ENCODE measurements around the gene CTRB1.

The CTRB1 gene

DNA sequence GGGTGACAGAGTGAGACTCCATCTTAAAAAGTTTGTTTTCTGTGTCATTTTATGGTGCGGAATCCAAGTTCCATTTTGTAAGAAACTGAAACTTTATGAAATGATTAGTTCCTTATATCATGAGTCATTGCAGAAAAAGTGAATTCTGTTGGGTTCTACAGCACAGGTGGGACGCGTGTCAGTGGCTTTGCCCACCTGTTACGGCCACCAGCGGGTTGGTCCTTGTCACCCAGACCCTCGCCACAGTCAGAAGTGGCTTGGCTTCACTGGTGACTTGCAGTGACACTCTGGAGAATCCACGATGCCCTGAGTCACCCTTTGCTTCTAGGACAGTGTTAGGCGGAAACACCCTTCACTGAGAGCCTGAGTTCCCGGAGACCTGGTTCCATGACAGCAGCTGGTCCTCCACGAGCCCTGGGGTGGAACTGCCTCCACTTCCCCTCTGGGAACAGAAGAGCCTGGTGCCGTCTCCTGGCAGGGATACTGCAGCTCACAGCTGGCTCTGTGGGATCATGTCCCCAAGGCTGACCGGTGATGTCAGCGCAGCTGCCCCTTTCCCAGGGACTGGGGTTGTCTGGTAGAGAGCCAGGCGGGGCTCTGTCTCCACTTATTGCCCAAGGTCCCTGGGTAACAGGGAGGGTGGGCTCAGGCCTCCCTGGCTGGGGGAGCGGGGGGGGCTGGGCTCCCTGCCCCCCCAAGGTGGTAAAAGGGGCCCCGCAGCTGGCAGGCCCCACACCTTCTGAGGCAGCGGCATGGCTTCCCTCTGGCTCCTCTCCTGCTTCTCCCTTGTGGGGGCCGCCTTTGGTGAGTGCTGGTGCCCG, at the start of gene CTRB1:
Gene CTRB1 (plus strand): TSS at position 733 of the 821 bp plus-strand sequence. CDS start 20 bp downstream, at position 753.
- DNase-seq (ENCODE audit: low read depth in 2 of 2, low spot score in 1 of 2), result no peak

DNA sequence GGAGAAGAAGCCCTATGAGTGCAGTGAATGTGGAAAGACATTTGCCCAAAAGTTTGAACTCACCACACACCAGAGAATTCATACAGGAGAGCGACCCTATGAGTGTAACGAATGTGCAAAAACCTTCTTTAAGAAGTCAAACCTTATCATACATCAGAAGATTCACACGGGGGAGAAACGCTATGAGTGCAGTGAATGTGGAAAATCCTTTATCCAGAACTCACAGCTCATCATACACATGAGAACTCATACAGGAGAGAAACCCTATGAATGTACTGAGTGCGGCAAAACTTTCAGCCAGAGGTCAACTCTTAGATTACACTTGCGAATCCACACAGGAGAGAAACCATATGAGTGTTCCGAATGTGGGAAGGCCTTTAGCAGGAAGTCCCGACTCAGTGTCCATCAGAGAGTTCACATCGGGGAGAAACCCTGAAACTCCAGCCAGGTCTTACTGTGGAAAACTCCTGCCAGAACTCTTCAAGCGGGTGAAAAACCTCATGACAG, 48.8 kb upstream of the CTRB1 start:
- no peak for DNase-seq (ENCODE audit: low read depth in 2 of 2, low spot score in 1 of 2)

DNA sequence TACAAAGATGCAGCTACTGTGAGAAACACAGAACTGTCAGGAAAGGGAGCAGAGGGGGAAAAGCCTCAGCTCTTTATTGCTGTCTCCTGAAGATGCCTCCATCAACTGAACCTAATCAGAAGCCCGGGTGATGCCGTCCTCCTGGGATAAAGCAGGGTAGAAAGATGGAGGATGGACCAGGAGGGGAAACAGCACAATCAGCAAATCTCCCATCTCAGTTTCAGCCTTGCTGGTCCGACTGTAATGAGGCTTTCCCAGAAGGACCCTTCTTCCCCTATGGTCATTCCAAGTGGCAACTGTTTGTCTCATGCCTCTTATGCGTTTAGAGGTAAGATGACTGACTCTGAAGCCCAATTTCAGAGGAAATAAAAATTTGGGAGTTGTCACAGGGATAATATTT, 46.2 kb upstream of the CTRB1 start:
- no peak for DNase-seq (ENCODE audit: low read depth in 2 of 2, low spot score in 1 of 2)

DNA sequence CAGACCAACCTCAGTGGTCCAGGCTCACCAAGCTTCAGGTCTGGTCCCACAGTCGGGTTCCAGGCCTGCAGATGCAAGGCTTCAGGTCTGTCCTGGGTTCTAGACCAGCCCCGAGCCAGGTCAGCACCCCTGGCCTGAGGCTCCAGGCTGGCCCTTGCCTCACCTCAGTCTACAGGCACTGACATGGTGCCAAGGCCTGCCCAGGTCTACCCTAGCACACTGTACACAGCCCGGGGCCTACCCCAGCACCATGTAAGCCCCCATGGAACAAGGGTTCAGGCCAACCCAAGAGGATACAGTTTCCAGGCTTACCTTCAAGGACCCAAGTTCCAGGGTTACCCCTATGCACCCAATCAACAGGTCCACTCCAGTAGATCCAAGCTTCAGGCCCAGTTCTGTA, 43.7 kb upstream of the CTRB1 start:
- no peak for DNase-seq (ENCODE audit: low read depth in 2 of 2, low spot score in 1 of 2)

DNA sequence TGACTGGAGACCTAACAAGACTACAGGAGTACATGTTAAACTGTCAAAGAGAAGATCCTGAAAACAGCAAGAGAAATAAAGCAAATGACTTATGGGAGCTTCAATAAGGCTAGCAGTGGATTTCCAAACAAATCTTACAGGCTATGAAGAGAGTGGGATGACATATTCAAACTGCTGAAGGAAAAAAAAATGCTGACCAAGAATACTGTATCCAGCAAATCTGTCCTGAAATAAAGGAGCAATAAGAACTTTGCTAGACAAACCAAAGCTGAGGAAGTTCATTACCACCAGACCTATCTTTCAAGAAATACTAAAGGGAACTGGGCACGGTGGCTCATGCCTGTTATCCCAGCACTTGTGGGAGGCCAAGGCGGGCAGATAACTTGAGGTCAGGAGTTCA, 41.9 kb upstream of the CTRB1 start:
- no peak for DNase-seq (ENCODE audit: low read depth in 2 of 2, low spot score in 1 of 2)

DNA sequence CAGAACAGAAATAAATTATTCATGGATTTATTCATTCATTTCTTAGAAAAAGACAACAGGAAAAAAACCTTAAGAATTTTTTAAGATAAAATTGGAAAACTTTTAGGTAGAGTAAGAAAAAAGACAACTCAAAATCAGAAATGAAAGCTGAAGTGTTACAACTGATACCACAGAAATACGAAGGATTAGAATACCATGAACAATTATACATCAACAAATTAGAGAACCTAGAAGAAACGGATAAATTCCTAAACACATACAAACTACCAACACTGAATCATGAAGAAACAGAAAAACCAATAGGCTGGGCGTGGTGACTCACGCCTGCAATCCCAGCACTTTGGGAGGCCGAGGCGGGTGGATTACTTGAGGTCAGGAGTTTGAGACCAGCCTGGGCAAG, 39.6 kb upstream of the CTRB1 start:
- DNase-seq (ENCODE audit: low read depth in 2 of 2, low spot score in 1 of 2), result no peak

DNA sequence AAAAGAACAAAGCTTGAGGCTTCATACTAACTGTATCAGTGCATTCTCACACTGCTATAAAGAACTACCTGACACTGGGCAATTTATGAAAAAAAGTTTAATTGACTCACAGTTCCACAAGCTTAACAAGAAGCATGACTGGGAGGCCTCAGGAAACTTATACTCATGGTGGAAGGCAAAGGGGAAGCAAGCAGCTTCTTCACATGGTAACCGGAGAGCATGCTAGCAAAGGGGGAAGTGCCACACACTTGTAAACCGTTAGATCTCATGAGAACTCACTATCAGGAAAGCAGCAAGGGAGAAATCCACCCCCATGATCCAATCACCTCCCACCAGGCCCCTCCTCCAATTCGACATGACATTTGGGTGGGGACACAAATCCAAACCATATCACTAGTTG, 37.2 kb upstream of the CTRB1 start:
- no peak for DNase-seq (ENCODE audit: low read depth in 2 of 2, low spot score in 1 of 2)

DNA sequence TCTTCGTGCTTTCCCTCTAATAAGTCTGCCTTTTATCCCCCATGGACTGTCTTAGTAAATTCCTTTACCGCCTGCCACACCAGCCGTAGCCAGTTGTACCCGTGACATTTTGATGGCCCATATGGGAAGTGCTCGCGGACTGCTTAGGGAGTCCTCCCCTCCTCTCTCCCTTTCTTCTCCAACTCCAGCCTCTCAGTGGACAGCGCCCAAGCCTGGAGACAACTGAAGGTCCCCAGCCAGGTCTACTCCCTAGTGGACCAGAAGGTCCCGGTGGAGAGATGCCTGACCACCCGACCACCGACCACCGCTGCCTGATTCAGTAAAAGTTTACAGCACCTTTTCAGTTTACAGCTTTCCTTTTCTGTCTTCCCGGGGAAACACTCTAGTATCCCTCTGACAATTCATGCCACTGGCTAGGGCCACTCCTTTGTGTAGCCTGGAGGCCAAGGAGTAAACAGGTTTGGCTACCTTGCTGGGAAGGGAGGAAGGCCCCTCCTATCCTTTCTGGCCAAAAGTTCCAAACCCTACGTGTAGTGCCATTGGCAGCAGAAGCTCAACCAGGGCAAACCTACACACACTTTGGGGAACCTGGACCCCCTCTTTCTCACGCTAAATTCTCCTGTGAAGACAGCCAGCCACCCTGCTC, 29.8 kb upstream of the CTRB1 start:
- no peak for DNase-seq (ENCODE audit: low read depth in 2 of 2, low spot score in 1 of 2)

DNA sequence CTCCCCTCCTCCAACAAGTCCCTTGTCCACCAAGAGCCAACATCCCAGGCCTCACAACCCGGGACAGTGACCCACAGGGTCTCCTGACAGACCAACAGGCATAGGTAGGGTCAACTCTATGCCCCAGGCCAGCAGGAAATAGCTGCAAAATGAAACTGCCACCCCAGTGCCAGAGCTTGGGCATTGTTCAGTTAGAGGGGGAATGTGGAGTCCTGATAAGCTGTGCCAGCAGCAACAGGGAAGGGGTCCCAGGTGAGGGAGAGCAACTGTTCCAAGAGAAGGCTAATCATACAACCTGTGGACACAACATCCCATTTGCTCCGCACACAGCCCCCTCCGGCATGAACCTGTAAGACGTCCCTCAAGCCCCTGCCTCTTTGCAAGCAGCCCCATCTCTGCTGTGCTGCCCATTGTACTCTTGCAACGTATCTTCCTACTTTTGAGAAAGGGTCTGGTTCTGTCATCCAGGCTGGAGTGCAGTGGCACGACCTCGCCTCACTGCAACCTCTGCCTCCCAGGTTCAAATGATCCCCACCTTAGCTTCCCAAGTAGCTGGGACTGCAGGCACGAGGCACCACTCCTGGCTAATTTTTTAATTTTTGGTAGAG, 29.0 kb upstream of the CTRB1 start:
- DNase-seq (ENCODE audit: low read depth in 2 of 2, low spot score in 1 of 2), result no peak

DNA sequence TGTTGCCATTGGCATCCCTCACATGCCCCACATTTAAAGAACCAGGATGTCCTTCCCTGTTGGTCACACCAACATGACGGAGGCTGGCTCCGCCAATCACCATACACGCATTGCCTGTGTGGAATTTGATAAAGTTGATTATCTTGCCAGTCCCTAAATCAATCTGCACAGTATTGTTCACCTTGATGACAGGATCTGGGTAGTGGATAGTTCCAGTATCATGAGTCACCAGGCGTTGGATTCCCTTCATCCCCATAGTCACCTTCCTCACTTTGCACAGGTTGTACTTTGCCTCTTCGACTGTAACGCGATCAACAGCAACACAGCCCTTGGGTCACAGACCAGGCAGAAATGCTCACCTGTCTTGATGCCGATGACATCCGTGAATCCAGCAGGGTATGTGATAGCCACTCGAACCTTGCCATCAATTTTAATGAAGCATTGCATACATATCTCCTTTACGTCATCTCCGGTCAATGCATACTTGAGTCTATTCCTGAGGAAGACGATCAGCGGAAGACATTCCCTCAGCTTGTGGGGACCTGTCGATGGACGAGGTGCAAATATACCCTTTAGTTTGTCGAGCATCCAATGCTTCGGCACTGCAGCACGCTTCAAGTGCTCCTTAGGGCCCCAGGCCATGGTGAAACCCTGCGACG, 26.1 kb upstream of the CTRB1 start:
- no peak for DNase-seq (ENCODE audit: low read depth in 2 of 2, low spot score in 1 of 2)

DNA sequence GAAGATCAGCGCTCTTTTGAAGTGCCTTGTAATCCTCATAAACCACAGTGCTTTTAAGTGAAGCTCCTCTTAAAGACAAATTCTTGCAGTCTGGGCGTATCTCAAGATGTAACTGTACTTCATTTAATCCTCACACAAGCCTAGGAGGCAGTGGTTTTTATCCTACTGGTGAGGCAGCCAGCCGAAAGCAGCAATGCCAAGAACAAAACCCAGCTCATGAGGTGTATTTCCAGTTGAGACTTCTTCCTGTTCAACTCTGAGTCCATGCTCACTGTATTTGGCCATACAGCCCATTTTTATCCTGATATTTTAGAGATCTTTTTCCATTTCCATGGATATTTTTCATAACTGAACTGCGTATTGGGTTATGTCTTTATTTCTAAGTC, 25.5 kb upstream of the CTRB1 start:
- DNase-seq (ENCODE audit: low read depth in 2 of 2, low spot score in 1 of 2), result no peak

DNA sequence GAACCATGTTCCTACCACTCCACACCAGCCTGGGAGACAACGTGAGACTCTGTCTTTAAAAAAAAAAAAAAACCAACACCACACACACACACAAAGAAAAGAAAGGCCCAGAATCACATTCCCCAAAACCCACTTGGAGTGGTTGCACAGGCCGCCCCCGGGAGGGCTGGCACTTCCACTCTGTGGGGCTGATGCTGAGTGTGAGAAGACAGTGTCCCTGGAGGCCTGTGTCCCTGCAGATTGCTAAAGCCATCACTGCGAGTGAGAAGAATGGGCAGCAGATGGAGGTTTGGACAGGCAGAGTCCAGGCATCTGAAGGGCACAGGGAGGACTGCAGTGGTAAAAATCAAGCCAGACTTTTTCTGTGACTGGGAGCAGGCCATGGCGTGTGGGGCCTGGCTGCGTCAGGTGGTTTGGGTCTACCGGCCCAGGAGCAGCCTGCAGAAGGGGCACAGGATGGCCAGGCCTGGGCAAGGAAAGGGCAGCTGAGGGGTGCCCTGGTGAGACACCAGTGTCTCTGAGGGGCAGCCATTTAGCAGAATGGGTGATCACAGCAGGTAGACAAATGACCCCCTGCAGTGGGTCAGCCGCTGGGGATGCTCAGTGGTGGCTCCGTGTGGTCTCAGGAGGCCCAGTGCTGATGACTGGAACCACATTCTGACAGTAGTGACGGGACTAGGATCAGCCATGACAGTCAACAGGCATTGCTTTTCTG, 24.9 kb upstream of the CTRB1 start:
- DNase-seq (ENCODE audit: low read depth in 2 of 2, low spot score in 1 of 2), result no peak

DNA sequence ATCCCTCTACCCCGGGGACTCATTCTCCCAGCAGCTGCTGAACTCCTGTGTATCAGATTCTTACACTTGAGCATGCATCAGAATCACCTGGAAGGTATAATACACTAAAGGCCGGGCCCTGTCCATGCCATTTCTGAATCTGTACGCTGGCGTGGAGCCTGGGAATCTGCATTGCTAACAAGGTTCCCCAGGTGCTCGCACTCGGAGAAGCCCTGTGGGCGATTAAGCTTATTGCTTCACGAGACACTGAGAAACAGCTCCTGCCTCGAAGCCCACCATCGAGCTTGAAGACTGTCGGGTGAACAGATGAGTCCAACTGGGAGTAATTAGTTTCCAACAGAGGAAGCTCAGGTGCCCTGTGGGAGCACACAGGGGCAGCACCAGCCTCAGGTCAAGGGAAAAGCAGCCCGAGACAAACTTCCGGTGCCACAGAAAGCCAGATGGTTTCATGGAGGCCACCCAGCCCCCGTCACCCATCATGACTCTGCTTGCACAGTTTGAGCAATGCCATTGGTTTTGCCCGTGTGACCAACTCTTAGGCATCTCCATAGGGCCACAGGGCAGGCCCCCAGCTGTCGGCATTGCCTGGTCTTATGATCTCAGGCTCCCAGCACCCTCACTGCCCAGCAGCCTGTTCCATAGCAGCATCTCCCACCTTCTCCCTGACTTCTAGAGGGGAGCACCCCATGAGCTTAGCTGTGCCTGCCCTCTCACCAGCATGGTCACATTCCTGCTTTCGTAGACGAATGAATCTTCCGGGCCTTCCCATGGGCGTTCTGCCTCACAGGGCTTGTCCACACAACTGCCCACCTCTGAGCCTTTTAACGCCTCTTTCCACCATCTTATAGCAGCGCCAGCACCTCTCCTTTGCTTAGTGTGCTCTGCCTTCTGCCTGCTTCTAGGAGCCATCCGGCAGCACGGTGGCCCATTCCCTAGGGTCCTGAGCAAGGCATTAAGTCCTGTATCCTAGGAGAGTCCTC, 22.7 kb upstream of the CTRB1 start:
- no peak for DNase-seq (ENCODE audit: low read depth in 2 of 2, low spot score in 1 of 2)

DNA sequence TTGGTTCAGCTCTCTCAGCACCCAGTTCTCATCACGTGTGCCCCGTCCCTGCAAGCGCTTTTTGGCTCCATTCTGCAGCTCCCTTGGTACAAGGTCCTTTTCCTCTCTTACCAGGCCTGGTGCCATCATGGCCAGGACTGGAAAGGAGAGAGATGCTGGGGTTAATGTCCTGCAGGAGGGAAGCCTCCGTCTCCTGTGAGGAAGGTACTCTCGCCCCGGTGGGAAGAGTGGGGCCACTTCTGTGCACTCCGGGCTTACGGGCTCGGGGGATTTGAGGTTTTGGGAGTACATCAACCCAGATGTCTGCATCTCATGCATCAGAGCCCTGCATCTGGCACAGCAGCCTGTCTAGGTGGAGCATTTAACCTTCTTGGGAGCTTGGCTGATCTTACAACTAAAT, 22.0 kb upstream of the CTRB1 start:
- no peak for DNase-seq (ENCODE audit: low read depth in 2 of 2, low spot score in 1 of 2)

DNA sequence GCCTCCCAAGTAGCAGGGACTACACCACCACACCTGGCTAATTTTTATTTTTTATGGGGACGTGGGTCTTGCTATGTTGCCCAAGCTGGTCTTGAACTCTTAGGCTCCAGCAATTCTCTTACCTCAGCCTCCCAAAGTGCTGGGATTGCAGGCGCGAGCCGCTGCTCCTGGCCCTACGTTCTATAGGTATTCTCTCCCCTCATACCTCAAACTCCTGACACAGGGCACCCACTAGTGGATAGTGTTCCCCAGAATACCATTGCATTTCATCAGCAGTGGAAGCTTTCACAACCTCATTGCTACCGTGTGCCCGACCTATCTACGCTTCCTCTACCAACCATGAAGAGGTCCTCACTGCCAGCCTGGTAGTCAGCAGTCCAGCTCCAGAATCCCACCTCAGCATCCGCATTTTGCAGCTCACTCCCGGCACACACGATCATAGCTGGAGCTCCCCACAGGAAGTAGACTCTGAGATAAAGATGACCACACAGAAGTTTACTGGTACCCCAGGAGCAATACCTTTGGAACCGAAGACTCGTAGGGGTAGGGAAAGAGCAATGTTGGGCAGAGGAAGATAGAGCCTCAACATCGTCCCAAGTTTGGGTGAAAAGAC, 21.2 kb upstream of the CTRB1 start:
- no peak for DNase-seq (ENCODE audit: low read depth in 2 of 2, low spot score in 1 of 2)

DNA sequence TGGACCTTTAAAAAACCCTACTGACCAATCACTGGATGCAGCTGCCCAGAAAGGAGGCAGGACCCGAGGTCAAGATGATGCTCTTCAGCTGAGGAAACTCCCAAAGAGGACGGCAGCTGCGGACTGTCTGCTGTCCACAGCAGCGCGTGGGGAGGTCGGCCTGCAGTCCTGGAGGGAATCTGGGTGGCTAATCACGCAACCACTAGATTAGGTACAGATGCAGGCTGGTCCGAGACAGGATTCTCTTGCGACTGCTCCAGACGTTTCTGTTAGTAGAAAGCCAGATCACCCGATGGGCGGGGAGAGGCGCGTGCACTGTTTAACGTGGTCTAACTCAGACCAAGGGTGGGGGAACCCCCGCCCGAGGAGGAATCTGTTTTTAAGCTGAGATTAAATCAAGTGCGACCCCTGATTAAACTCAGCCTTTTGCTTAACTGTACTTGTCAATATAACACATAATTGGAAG, 20.6 kb upstream of the CTRB1 start:
- no peak for DNase-seq (ENCODE audit: low read depth in 2 of 2, low spot score in 1 of 2)

DNA sequence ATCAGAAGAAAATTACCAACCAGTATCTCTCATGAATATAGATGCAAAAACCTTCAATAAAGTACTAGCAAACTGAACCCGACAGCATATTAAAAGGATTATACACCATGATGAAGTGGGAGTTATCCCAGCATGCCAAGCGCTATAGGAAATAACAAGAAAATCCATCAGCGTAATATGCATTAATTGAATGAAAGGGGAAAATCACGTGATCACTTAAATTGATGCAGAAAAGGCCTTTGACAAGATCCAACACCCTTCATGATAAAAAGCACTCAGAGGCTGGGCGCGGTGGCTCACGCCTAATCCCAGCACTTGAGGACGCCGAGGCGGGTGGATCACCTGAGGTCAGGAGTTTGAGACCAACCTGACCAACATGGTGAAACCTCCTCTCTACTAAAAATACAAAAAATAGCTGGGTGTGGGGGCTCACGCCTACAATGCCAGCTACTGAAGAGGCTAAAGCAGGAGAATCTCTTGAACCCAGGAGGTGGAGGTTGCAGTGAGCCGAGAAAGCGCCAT, 16.7 kb upstream of the CTRB1 start:
- DNase-seq (ENCODE audit: low read depth in 2 of 2, low spot score in 1 of 2), result no peak

DNA sequence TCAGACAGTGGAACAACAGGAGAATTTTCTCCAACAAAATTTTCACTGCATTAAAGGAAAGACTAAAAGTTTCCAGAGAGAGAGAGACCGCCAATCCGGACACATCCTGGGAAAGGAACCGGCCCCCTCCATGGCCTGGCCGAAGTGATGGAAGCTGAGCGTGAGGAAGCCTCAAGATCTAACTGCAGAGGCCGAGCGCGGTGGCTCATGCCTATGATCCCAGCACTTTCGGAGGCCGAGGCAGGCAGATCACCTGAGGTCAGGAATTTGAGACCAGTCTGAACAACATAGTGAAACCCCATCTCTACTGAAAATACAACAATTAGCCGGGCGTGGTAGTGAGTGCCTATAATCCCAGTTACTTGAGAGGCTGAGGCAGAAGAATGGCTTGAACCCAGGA, 15.7 kb upstream of the CTRB1 start:
- no peak for DNase-seq (ENCODE audit: low read depth in 2 of 2, low spot score in 1 of 2)

Measured in stimulated activated CD8-positive, alpha-beta memory T cell treated with anti-CD3 and anti-CD28 coated beads, Interleukin-4, amount 100 ng/mL, for 4 hours (primary cell).